Right lobe of liver (tissue), 6 donors: ENCODE results near the gene NDOR1. TPM values are rescaled to one million over a fixed set of nuclear protein-coding genes. Genes with fewer than 3 reads are reported as not detected.

Experiments
- ATAC-seq, 4 donors: fragments of 200-7000 bp; cut with Tn5 transposase; one replicate each; pipeline ENCODE4 v1.9.1; 2020; ENCODE audit warnings: mild to moderate bottlenecking in 4 of 4, moderate library complexity in 4 of 4
- DNase-seq, 3 donors: peaks; one replicate each; pipeline ENCODE4 v3.0.0-alpha.2; 2020
- H3K27ac ChIP-seq, 3 donors: fragments of 200-600 bp; one replicate each; pipeline ENCODE4 v1.8.0; 2022
- H3K27me3 ChIP-seq, 2 donors: fragments of 200-600 bp; one replicate each; pipeline ENCODE4 v1.8.0; 2022
- H3K36me3 ChIP-seq, 4 donors: fragments of 200-600 bp; sonication (generic) in 1 of 4; one replicate each; pipeline versions ENCODE4 v1.5.1 to v1.8.0; 2017 to 2022; ENCODE audit warnings: control low read depth in 1 of 4
- H3K4me1 ChIP-seq, 4 donors: fragments of 200-600 bp; sonication (generic) in 1 of 4; one replicate each; pipeline versions ENCODE4 v1.5.1 to v1.8.0; 2017 to 2022; ENCODE audit warnings: control low read depth in 1 of 4
- H3K4me3 ChIP-seq, 3 donors: fragments of 200-600 bp; one replicate each; pipeline ENCODE4 v1.8.0; 2022
- H3K9me3 ChIP-seq, 4 donors: fragments of 200-600 bp; sonication (generic) in 1 of 4; one replicate each; pipeline versions ENCODE4 v1.5.1 to v1.8.0; 2017 to 2022; ENCODE audit warnings: control low read depth in 1 of 4
- CTCF ChIP-seq, 4 donors: fragments of 200-600 bp in 3 of 4; fragments of 450-650 bp in 1 of 4; IDR thresholded peaks; one replicate each; pipeline versions ENCODE4 v1.5.1 to v1.8.0; 2016 to 2022; ENCODE audit warnings: antibody characterized with exemption in 4 of 4, mild to moderate bottlenecking in 2 of 4
- POLR2A ChIP-seq: fragments of 450-650 bp; IDR thresholded peaks from one replicate; pipeline ENCODE4 v1.6.1; 2017; ENCODE audit warnings: antibody characterized with exemption, mild to moderate bottlenecking
- WGBS: methylation state at CpG from one replicate; pipeline ENCODE4 v1.1.6; 2018; ENCODE audit warnings: low coverage, low lambda C conversion rate; ENCODE audit not compliant: insufficient coverage; ENCODE audit errors: missing lambda C conversion rate; 5-methylcytosine and 5-hydroxymethylcytosine counted together
- intact Hi-C, 2 donors: fragments of 100-400 bp; cut with DNase I; formaldehyde crosslinking; loops; one replicate each; pipeline versions ENCODE4 v1.11.2 to v1.14.1; 2022
- microRNA-seq, 2 donors: library from miRNA; unstranded; fragments of <30 nt; microRNA quantifications; one replicate each; pipeline ENCODE4, GENCODE V29; 2019 to 2020
- small RNA-seq, 2 experiments: library from RNA; depleted of rRNA; stranded (forward); fragments of <200 nt; gene quantifications; one replicate each; pipeline ENCODE3, GENCODE V24; 2016
- total RNA-seq, 6 experiments: library from RNA; depleted of rRNA in 2 of 6; stranded (reverse); fragments of >200 nt in 2 of 6; fragmentation: NEBNext Ultra II Directional in 3 of 6; extraction: Animal tissue kit (Norgen Biotek cat#: 25700) in 3 of 6; gene quantifications; one replicate each; pipeline versions ENCODE4 v1.1.0 to v1.2.4, GENCODE V29; 2016 to 2023
- donor health status: DM: no; HTN: yes; CAD: no.
- donor health status: DM: no; HTN: no; CAD: no.
- donor health status: DM: no; HTN: no; CAD: no.
- donor health status: DM: no; HTN: yes; CAD: no.
- donor health status: DM: no; HTN: yes; CAD: no.

Gene NDOR1
- total RNA-seq, 6 experiments from 2014 or later: 4.7 to 9.6 (median 7.4) TPM

GRCh38 chr9:137265496-137266161, 60.1 kb downstream of the NDOR1 start:
- peaks cover 0 to 23% (median 12%) of the 10 kb centered on the region in 4 donors for H3K4me1 ChIP-seq
- WGBS: 84% methylated on average over 7 of the region's 29 CpGs
- peak in 1 of 3 donors; percentile 45 for DNase-seq

GRCh38 chr9:137266162-137266527, 60.6 kb downstream of the NDOR1 start:
- Histone ChIP-seq H3K27me3 (no peaks in the 10 kb centered on the region), H3K4me1 (peaks cover 0 to 23% (median 12%) of the 10 kb centered on the region in 4 donors), H3K4me3 (no peak overlapping the region), H3K9me3 (no peaks in the 10 kb centered on the region), H3K36me3 (peaks cover 0 to 13% (median 2%) of the 10 kb centered on the region in 4 donors), H3K27ac (no peak overlapping the region)
- ATAC-seq (no peak), DNase-seq (peak in 2 of 3 donors; percentile 26 to 49)
- 100% methylated on average over 1 of the region's 15 CpGs for WGBS
- TF ChIP-seq POLR2A: no peak
- no peak for TF ChIP-seq CTCF (IDR thresholded peaks at IDR 0.05)
- intact Hi-C loops: no loop called here

More at GRCh38 chr9:137265496-137266161, 60.1 kb downstream of the NDOR1 start:
- Histone ChIP-seq H3K4me3 (no peak overlapping the region), H3K27ac (no peak overlapping the region), H3K9me3 (no peaks in the 10 kb centered on the region), H3K27me3 (no peaks in the 10 kb centered on the region), H3K36me3 (peaks cover 0 to 13% (median 2%) of the 10 kb centered on the region in 4 donors)
- TF ChIP-seq CTCF (IDR thresholded peaks at IDR 0.05) (no peak), POLR2A (no peak)
- ATAC-seq: no peak
- intact Hi-C loops: no loop called here

Small RNA genes lying within 50 kb of the gene (microRNA-seq; reads per million reads assigned to microRNA genes)
- 0 reads per million in 2 donors for gene MIR3621

Small RNA genes lying within 50 kb of the gene (small RNA-seq; reads per million reads assigned to genes)
- gene MIR3621: 0 reads per million in 2 experiments

Other genes starting within 250 kb of the NDOR1 start
- 10 to 100 TPM in 2 of 6 experiments, 1 to 10 TPM in 4; 4.3 to 21.9 (median 6.0) TPM for gene PTGDS, start 228.2 kb upstream of the NDOR1 start, total RNA-seq
- gene LCNL1, start 222.7 kb upstream of the NDOR1 start, total RNA-seq: not detected
- gene PAXX, start 213.3 kb upstream of the NDOR1 start, total RNA-seq: 10 to 100 TPM; 13.8 to 34.5 (median 23.3) TPM
- gene CLIC3, start 209.1 kb upstream of the NDOR1 start, total RNA-seq: under 1 TPM in 2 of 6 experiments, not detected in 4; 0.37 to 0.51 TPM
- 10 to 100 TPM; 23.7 to 49.2 (median 34.2) TPM for gene ABCA2, start 177.5 kb upstream of the NDOR1 start, total RNA-seq
- under 1 TPM in 2 of 6 experiments, not detected in 4; 0.12 to 0.13 TPM for gene FUT7, start 173.6 kb upstream of the NDOR1 start, total RNA-seq
- 10 to 100 TPM in 5 of 6 experiments, 1 to 10 TPM in 1; 9.3 to 14.9 (median 12.2) TPM for gene NPDC1, start 159.5 kb upstream of the NDOR1 start, total RNA-seq
- gene ENTPD2, start 151.6 kb upstream of the NDOR1 start, total RNA-seq: 1 to 10 TPM in 2 of 6 experiments, under 1 TPM in 4; 0.50 to 2.1 (median 0.80) TPM
- gene SAPCD2, start 135.1 kb upstream of the NDOR1 start, total RNA-seq: under 1 TPM in 5 of 6 experiments, not detected in 1; 0.05 to 0.43 (median 0.22) TPM
- 1 to 10 TPM; 1.3 to 4.9 (median 1.9) TPM for gene UAP1L1, start 128.2 kb upstream of the NDOR1 start, total RNA-seq
- gene MAN1B1, start 118.7 kb upstream of the NDOR1 start, total RNA-seq: 10 to 100 TPM; 24.0 to 39.1 (median 28.8) TPM
- 10 to 100 TPM; 62.2 to 86.2 (median 66.2) TPM for gene DPP7, start 91.0 kb upstream of the NDOR1 start, total RNA-seq
- not detected for gene GRIN1, start 66.5 kb upstream of the NDOR1 start, total RNA-seq
- gene LRRC26, start 35.6 kb upstream of the NDOR1 start, total RNA-seq: under 1 TPM in 2 of 6 experiments, not detected in 4; 0.17 to 0.18 TPM
- not detected for gene TMEM210, start 33.6 kb upstream of the NDOR1 start, total RNA-seq
- 10 to 100 TPM; 16.1 to 36.5 (median 27.9) TPM for gene ANAPC2, start 17.1 kb upstream of the NDOR1 start, total RNA-seq
- 10 to 100 TPM; 21.5 to 53.3 (median 25.5) TPM for gene SSNA1, start 17.0 kb upstream of the NDOR1 start, total RNA-seq
- 10 to 100 TPM; 12.1 to 28.9 (median 18.1) TPM for gene TPRN, start 5.0 kb upstream of the NDOR1 start, total RNA-seq
- 10 to 100 TPM; 17.7 to 28.0 (median 23.9) TPM for gene TMEM203, start 52 bp upstream of the NDOR1 start, total RNA-seq
- 10 to 100 TPM in 1 of 6 experiments, 1 to 10 TPM in 5; 3.5 to 12.2 (median 4.5) TPM for gene RNF208, start 16.5 kb downstream of the NDOR1 start, total RNA-seq
- gene CYSRT1, start 19.5 kb downstream of the NDOR1 start, total RNA-seq: 1 to 10 TPM in 1 of 6 experiments, under 1 TPM in 4, not detected in 1; 0.20 to 1.2 (median 0.31) TPM
- not detected for gene RNF224, start 21.8 kb downstream of the NDOR1 start, total RNA-seq
- gene SLC34A3, start 25.2 kb downstream of the NDOR1 start, total RNA-seq: not detected
- 100 to 1,000 TPM in 5 of 6 experiments, 10 to 100 TPM in 1; 88.4 to 274 (median 124) TPM for gene TUBB4B, start 35.6 kb downstream of the NDOR1 start, total RNA-seq
- not detected for gene STPG3, start 45.6 kb downstream of the NDOR1 start, total RNA-seq
- gene NELFB, start 49.6 kb downstream of the NDOR1 start, total RNA-seq: 10 to 100 TPM; 15.6 to 21.6 (median 20.1) TPM
- gene TOR4A, start 72.0 kb downstream of the NDOR1 start, total RNA-seq: 1 to 10 TPM; 2.2 to 4.9 (median 3.7) TPM
- gene NRARP, start 96.6 kb downstream of the NDOR1 start, total RNA-seq: 1 to 10 TPM in 3 of 6 experiments, under 1 TPM in 3; 0.57 to 2.3 (median 0.98) TPM
- 10 to 100 TPM in 3 of 6 experiments, 1 to 10 TPM in 3; 3.3 to 14.4 (median 10.6) TPM for gene EXD3, start 217.5 kb downstream of the NDOR1 start, total RNA-seq
- 1 to 10 TPM; 4.7 to 8.0 (median 5.7) TPM for gene NOXA1, start 217.7 kb downstream of the NDOR1 start, total RNA-seq
- gene ENTPD8, start 235.7 kb downstream of the NDOR1 start, total RNA-seq: 10 to 100 TPM in 2 of 6 experiments, 1 to 10 TPM in 4; 3.3 to 11.5 (median 7.5) TPM